Peyer's patch (tissue), 4 donors: ENCODE results near the gene GRIFIN.

Experiments used
- CTCF ChIP-seq, 6 experiments: fragments of 450-650 bp in 4 of 6; fragments of 200-600 bp in 2 of 6; sonication (generic) in 1 of 6; IDR thresholded peaks; one replicate each; pipeline ENCODE4 v1.5.1; 2017 to 2019; ENCODE audit warnings: antibody characterized with exemption in 6 of 6, mild to moderate bottlenecking in 3 of 6, moderate library complexity in 1 of 6
- POLR2A ChIP-seq, 2 donors: fragments of 450-650 bp; IDR thresholded peaks; one replicate each; pipeline ENCODE4 v1.5.1; 2017; ENCODE audit warnings: antibody characterized with exemption in 2 of 2, mild to moderate bottlenecking in 2 of 2, moderate library complexity in 2 of 2

GRCh38 chr7:2503056-2503941, 27.1 kb upstream of the GRIFIN start:
- TF ChIP-seq CTCF (IDR thresholded peaks at IDR 0.05) (no peak), POLR2A (IDR thresholded peaks at IDR 0.05) (no peak)
